ENCODE data around the gene CHD6. TPM values are rescaled to one million over a fixed set of nuclear protein-coding genes. Genes with fewer than 3 reads are reported as not detected.

Gene CHD6, protein sequence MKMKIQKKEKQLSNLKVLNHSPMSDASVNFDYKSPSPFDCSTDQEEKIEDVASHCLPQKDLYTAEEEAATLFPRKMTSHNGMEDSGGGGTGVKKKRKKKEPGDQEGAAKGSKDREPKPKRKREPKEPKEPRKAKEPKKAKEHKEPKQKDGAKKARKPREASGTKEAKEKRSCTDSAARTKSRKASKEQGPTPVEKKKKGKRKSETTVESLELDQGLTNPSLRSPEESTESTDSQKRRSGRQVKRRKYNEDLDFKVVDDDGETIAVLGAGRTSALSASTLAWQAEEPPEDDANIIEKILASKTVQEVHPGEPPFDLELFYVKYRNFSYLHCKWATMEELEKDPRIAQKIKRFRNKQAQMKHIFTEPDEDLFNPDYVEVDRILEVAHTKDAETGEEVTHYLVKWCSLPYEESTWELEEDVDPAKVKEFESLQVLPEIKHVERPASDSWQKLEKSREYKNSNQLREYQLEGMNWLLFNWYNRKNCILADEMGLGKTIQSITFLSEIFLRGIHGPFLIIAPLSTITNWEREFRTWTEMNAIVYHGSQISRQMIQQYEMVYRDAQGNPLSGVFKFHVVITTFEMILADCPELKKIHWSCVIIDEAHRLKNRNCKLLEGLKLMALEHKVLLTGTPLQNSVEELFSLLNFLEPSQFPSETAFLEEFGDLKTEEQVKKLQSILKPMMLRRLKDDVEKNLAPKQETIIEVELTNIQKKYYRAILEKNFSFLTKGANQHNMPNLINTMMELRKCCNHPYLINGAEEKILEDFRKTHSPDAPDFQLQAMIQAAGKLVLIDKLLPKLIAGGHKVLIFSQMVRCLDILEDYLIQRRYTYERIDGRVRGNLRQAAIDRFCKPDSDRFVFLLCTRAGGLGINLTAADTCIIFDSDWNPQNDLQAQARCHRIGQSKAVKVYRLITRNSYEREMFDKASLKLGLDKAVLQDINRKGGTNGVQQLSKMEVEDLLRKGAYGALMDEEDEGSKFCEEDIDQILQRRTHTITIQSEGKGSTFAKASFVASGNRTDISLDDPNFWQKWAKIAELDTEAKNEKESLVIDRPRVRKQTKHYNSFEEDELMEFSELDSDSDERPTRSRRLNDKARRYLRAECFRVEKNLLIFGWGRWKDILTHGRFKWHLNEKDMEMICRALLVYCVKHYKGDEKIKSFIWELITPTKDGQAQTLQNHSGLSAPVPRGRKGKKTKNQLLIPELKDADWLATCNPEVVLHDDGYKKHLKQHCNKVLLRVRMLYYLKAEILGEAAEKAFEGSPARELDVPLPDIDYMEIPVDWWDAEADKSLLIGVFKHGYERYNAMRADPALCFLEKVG (N-terminal part only)
- polyA plus RNA-seq = 68.3 and 80.6 TPM in 2 replicates

DNA sequence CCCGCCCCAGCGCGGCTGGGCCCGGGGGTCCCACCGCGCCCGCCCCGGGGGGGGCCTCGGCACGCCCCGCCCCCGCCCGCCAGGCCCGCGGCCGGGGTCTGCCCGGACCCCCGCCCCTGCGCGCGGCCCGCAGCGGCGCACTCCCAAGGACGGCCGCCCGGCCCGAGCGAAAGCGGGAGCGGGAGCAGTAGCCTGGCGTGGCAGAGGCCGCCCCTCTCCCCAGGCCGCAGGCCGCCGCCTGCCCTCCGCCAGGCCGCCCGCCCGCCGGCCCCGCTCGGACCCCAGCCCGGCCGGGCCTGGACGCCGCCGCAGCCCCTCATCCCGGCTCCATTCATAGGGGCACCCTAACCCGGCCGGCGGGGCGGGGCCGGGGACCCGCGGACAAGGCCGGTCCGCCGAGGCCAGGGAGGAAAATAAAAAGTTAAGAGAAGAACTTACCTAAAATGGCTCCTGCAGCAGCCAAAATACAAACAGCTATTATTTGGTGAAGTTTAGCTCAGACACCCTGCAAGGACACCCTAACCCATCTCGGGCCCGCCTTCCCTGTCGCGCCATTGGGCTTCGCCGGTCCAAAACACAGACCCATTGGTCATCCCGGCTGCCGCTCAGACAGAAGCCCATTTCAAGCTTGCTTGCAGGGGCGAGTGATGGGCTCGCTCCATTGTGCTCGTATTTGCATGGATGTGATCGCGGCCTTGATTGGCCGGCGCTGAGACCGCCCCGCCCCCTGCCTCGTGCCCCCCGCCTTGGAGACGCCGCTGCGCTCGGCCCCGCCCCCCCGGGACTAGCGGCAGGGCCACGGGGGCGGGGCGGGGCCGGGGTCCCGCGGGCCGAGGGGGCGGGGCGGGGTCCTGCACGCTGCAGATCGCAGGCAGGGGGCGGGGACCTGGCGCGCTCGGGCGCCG lies at the start of gene CHD6:
Gene CHD6 (minus strand): TSS at position 476 of the 905 bp plus-strand sequence. CDS start 67,040 bp downstream, outside the sequence.

DNA sequence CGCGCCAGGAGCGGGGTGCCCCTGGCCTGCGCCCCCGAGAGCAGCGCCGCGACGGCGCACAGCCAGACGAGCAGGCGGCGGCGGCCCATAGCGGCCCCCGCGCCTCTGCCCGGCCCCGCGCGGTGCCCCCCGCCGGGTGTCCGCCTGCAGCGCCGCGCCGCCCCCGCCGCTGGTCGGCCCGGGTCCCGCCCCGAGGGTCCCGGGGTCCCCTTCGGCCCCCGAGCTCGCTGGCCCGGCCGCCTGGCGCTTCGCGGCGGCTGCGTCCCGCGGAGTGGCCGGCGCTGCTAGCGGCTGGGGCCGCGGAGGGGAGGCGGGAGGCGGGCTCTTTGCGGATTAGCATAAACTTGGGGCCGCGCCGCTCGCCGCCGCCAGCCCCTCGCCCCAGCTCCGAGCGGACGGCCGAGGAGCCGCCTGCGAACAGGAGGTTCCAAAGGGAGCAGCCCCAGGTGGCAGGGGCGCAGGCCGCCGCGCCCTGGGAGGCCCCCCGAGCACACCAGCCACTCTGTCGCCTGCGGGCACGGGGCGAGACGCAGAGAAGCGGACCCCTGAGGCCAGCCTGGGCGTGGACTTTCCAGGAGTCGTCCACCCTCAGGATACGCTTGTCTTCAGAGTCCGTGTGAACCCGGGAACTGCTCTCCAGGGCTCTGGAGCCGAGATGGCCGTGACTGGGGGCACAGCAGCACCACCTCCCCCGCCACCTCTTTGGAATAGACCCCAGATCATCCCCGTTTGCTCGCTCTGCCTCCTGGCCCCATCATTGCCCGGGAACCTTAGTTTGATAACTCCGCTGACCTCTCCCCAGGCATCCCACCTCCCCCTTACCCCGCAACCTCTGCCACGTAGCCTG lies 251.4 kb downstream of the CHD6 start, which contains the start of gene EMILIN3:
Gene EMILIN3 (minus strand): TSS at position 273 of the 847 bp plus-strand sequence. CDS start 184 bp downstream, at position 89.

